ENCODE measurements around the gene C9orf85.
"Not testable (repeated sequence)": the region's sequence is repeated elsewhere in the genome, so short reads cannot be mapped to it uniquely, and the experiment has no call there.

C9orf85 gene

DNA sequence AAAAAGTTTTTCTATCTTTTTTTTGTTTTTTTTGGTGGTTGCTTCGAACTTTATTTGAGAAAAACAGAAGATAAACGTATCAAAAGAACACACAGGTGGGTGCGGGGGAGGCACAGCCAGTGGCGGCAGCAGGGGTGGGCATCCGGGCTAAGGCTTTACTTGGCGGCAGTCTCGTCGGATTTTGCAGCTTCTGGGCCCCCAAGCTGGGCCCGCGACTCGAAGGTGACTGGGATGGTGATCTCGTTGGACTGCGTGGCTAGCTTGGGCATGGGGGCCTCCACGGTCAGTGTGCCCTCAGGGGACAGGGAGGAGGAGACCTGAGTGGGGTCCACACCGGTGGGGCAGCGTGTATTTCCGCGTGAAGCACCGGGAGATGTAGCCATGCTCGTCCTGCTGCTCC is 96.3 kb downstream of the C9orf85 start:
- DNase-seq (ENCODE audit: low spot score), result not testable (repeated sequence)

DNA sequence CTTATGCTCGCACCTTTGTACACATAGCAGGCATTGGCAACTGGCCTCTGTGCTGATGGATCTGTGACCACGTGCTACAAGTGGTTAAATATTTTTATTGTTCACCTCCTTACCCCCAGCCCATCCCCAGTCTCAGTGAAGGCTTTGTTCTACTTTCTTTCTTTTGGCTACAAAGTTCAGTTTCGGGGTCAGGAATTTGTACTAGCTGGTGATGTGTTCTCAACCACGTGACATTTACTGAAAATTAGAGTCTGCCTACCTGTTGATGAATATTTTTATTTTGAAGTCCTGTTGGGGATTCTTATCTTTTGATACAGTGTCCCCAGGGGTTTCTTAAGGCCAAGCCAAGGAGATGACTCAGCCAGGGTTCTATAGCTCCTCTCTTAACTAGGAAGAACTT is 101.2 kb downstream of the C9orf85 start:
- DNase-seq (ENCODE audit: low spot score), result no peak

DNA sequence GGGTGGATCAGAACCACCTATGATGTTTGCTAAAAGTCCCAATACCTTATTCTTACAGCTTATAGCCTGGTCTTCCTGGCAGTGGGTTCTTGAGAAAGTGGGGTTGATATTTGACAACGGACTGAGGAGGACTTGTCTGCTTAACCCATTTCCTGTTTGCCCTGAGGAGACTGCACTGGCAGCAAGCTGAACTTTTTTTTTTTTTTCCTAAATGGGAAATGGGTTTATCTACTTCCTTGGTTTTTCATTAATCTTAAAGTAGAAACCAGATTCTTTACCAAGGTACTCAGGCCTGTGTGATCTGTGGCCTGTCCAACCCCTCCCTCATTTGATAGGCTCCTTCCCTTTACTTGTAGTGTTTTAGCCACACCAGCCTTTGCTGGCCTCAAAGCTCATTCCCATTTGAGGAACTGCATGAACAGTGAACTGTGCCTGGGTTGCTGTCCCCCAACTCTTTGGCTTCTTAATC is 101.9 kb downstream of the C9orf85 start:
- no peak for DNase-seq (ENCODE audit: low spot score)

DNA sequence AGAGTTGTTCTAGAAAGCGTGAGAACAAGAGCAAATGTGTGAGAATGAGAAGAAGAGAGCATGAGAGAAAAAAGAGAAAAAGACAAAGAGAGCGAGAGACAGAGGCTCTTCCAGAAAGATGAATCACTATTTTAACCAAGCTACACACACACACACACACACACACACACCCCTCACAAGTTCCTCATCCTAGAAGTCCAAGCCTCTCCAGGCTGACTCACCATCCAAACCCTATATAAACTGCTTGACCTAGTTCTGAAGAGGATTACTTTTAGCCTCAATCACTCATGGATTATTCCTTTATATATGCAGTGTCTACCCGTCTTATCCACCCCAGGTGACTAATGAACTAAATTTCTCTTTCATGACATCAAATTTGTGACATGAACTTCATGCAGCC is 111.4 kb downstream of the C9orf85 start:
- DNase-seq (ENCODE audit: low spot score), result no peak
